K562 (cell line): ENCODE measurements around the gene TRIM44.

Source experiments
- ETV5 ChIP-seq: sonication (generic); formaldehyde crosslinking; IDR thresholded peaks from 2 replicates; pipeline ENCODE4 v1.4.0; 2020; ENCODE audit warnings: low read depth, mild to moderate bottlenecking, missing genetic modification reagents
- GTF3C2 ChIP-seq: IDR thresholded peaks from 3 replicates; pipeline ENCODE4 v1.6.1; 2011; ENCODE audit warnings: borderline replicate concordance, mild to moderate bottlenecking, moderate library complexity; ENCODE audit not compliant: insufficient read length; ENCODE audit errors: extremely low read depth
- JUND ChIP-seq, 2 experiments: IDR thresholded peaks; 2 replicates in 1 of 2; 3 replicates in 1 of 2; pipeline ENCODE4 v1.6.1; 2011; ENCODE audit warnings: borderline replicate concordance in 2 of 2, low read depth in 2 of 2, low read length in 2 of 2, improper control_type of control experiment in 1 of 2, missing biosample characterization in 1 of 2, missing genetic modification characterization in 1 of 2, missing genetic modification reagents in 1 of 2
- L3MBTL2 ChIP-seq: fragments of 450-650 bp; IDR thresholded peaks from 2 replicates; pipeline ENCODE4 v1.6.1; 2016; ENCODE audit warnings: mild to moderate bottlenecking, moderate library complexity
- MTA2 ChIP-seq: fragments of 450-650 bp; IDR thresholded peaks from 2 replicates; pipeline ENCODE4 v1.6.1; 2016; ENCODE audit warnings: low read depth
- POLR2AphosphoS5 ChIP-seq: IDR thresholded peaks from 2 replicates; pipeline ENCODE4 v1.6.1; 2011; ENCODE audit warnings: mild to moderate bottlenecking, low read depth, low read length, moderate library complexity; ENCODE audit not compliant: control insufficient read depth, insufficient read depth
- ZNF699 ChIP-seq: fragments of 250-450 bp; sonication (Bioruptor Pico); IDR thresholded peaks from 2 replicates; pipeline ENCODE4 v1.8.0; 2021; ENCODE audit warnings: mild to moderate bottlenecking, moderate library complexity; ENCODE audit not compliant: insufficient replicate concordance
- TF ChIP-seq, protein P1 (sequence below), 3 experiments: IDR thresholded peaks in 2 of 3; conservative IDR thresholded peaks in 1 of 3; 2 replicates each; pipeline ENCODE4 v1.5.1; 2011 to 2012; ENCODE audit warnings: low read length in 3 of 3, mild to moderate bottlenecking in 3 of 3, control low read depth in 2 of 3, improper control_type of control experiment in 1 of 3, inconsistent platforms in 1 of 3, low read depth in 1 of 3, mixed read lengths in 1 of 3, moderate library complexity in 1 of 3; ENCODE audit not compliant: insufficient read depth in 2 of 3
- TF ChIP-seq, protein P2 (sequence below): sonication (generic); formaldehyde crosslinking; IDR thresholded peaks from 2 replicates; pipeline ENCODE4 v1.8.0; 2022; ENCODE audit warnings: missing genetic modification reagents, mild to moderate bottlenecking, borderline replicate concordance
- TF ChIP-seq, protein P3 (sequence below): sonication (generic); formaldehyde crosslinking; IDR thresholded peaks from 2 replicates; pipeline ENCODE4 v1.4.0; 2020; ENCODE audit warnings: mild to moderate bottlenecking, missing genetic modification reagents
- TF ChIP-seq, protein P4 (sequence below): sonication (generic); formaldehyde crosslinking; IDR thresholded peaks from 2 replicates; pipeline ENCODE4 v1.8.0; 2022; ENCODE audit warnings: mild to moderate bottlenecking, low read depth, missing genetic modification reagents

- TF ChIP-seq, protein P1, sequence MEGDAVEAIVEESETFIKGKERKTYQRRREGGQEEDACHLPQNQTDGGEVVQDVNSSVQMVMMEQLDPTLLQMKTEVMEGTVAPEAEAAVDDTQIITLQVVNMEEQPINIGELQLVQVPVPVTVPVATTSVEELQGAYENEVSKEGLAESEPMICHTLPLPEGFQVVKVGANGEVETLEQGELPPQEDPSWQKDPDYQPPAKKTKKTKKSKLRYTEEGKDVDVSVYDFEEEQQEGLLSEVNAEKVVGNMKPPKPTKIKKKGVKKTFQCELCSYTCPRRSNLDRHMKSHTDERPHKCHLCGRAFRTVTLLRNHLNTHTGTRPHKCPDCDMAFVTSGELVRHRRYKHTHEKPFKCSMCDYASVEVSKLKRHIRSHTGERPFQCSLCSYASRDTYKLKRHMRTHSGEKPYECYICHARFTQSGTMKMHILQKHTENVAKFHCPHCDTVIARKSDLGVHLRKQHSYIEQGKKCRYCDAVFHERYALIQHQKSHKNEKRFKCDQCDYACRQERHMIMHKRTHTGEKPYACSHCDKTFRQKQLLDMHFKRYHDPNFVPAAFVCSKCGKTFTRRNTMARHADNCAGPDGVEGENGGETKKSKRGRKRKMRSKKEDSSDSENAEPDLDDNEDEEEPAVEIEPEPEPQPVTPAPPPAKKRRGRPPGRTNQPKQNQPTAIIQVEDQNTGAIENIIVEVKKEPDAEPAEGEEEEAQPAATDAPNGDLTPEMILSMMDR (IDR thresholded peaks at IDR 0.05 in 2 of 3, conservative IDR thresholded peaks at IDR 0.05 in 1 of 3; ENCODE audit: insufficient read depth in 2 of 3, low read depth in 1 of 3, low read length in 3 of 3), result no peak
- TF ChIP-seq, protein P2, sequence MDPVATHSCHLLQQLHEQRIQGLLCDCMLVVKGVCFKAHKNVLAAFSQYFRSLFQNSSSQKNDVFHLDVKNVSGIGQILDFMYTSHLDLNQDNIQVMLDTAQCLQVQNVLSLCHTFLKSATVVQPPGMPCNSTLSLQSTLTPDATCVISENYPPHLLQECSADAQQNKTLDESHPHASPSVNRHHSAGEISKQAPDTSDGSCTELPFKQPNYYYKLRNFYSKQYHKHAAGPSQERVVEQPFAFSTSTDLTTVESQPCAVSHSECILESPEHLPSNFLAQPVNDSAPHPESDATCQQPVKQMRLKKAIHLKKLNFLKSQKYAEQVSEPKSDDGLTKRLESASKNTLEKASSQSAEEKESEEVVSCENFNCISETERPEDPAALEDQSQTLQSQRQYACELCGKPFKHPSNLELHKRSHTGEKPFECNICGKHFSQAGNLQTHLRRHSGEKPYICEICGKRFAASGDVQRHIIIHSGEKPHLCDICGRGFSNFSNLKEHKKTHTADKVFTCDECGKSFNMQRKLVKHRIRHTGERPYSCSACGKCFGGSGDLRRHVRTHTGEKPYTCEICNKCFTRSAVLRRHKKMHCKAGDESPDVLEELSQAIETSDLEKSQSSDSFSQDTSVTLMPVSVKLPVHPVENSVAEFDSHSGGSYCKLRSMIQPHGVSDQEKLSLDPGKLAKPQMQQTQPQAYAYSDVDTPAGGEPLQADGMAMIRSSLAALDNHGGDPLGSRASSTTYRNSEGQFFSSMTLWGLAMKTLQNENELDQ (CRISPR knock-in tag), result no peak
- TF ChIP-seq JUND (IDR thresholded peaks at IDR 0.05; ENCODE audit: borderline replicate concordance, low read depth, low read length) (no peak), JUND (tag; IDR thresholded peaks at IDR 0.05; ENCODE audit: borderline replicate concordance, low read depth, low read length) (no peak), POLR2AphosphoS5 (no peak), MTA2 (no peak), ZNF699 (CRISPR knock-in tag) (no peak), L3MBTL2 (no peak), ETV5 (CRISPR knock-in tag) (no peak), GTF3C2 (no peak)
- TF ChIP-seq, protein P3, sequence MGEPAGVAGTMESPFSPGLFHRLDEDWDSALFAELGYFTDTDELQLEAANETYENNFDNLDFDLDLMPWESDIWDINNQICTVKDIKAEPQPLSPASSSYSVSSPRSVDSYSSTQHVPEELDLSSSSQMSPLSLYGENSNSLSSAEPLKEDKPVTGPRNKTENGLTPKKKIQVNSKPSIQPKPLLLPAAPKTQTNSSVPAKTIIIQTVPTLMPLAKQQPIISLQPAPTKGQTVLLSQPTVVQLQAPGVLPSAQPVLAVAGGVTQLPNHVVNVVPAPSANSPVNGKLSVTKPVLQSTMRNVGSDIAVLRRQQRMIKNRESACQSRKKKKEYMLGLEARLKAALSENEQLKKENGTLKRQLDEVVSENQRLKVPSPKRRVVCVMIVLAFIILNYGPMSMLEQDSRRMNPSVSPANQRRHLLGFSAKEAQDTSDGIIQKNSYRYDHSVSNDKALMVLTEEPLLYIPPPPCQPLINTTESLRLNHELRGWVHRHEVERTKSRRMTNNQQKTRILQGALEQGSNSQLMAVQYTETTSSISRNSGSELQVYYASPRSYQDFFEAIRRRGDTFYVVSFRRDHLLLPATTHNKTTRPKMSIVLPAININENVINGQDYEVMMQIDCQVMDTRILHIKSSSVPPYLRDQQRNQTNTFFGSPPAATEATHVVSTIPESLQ (CRISPR knock-in tag), result no peak
- TF ChIP-seq, protein P4, sequence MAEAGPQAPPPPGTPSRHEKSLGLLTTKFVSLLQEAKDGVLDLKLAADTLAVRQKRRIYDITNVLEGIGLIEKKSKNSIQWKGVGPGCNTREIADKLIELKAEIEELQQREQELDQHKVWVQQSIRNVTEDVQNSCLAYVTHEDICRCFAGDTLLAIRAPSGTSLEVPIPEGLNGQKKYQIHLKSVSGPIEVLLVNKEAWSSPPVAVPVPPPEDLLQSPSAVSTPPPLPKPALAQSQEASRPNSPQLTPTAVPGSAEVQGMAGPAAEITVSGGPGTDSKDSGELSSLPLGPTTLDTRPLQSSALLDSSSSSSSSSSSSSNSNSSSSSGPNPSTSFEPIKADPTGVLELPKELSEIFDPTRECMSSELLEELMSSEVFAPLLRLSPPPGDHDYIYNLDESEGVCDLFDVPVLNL (CRISPR knock-in tag), result no peak
Observed at GRCh38 chr11:35655856-35656255, 6.7 kb upstream of the TRIM44 start.
